ENCODE measurements around the gene KCNIP1.

KCNIP1 gene

DNA sequence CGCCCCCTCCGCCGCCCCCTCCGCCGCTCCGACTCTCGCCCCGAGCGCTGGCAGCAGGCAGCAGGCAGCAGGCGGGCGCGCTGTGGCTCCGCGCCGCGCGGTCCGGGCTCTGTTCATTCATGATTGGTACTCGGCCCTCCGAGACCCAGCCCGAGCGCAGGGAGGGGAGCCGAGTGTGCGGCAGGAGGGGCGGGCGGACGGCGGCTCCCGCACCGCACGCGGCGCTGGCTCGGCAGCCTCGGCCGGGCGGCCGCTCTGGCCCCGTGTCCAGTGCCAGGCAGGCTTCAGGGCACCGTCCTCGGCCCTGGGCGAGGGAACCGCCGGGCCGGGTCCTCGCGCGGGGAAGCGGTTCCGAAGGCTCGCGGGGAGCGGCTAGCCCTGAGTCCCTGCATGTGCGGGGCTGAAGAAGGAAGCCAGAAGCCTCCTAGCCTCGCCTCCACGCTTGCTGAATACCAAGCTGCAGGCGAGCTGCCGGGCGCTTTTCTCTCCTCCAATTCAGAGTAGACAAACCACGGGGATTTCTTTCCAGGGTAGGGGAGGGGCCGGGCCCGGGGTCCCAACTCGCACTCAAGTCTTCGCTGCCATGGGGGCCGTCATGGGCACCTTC is at the start of gene KCNIP1:
KCNIP1 (plus strand) TSS at position 31 of the 607 bp plus-strand sequence.
- DNase-seq (ENCODE audit: low read depth), result no peak

DNA sequence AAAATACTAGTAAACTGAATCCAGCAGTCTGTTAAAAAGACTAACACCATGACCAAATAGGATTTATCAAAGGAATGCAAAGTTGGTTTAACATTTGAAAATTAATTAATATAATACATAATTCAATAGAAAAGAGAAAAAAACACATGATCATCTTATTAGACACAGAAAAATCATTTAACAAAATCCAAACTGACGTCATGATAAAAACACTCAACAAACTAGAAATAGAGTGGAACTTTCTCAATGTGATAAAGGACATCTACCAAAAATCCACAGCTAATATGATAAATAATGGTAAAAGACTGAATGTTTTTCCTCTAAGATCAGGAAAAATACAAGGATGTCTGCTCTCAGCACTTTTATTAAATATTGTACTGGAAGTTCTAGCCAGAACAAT is 40.4 kb upstream of the KCNIP1 start:
- no peak for DNase-seq (ENCODE audit: low read depth)

GRCh38 chr5:170464280-170465127 is 39.3 kb upstream of the KCNIP1 start:
- no peak for DNase-seq (ENCODE audit: low read depth)

DNA sequence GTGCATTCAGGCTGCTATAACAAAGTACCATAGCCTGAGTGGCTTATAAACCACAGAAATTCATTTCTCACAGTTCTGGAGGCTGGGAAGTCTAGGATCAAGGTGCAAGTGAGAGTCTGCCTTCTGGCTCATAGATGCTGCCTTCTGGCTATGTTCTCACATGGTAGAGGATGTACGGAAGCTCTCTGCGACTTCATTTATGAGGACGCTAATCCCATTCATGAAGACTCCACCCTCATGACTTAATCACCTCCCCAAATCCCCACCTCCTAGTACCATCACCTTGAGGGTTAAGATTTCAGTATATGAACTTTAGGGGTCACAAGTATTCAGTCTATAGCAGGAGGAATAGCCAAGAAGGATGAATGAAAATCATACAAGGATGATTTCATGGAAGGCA is 37.3 kb upstream of the KCNIP1 start:
- DNase-seq (ENCODE audit: low read depth), result no peak

- DNase-seq (ENCODE audit: low read depth), result no peak
Measured at GRCh38 chr5:170466988-170467707, 36.7 kb upstream of the KCNIP1 start.

DNA sequence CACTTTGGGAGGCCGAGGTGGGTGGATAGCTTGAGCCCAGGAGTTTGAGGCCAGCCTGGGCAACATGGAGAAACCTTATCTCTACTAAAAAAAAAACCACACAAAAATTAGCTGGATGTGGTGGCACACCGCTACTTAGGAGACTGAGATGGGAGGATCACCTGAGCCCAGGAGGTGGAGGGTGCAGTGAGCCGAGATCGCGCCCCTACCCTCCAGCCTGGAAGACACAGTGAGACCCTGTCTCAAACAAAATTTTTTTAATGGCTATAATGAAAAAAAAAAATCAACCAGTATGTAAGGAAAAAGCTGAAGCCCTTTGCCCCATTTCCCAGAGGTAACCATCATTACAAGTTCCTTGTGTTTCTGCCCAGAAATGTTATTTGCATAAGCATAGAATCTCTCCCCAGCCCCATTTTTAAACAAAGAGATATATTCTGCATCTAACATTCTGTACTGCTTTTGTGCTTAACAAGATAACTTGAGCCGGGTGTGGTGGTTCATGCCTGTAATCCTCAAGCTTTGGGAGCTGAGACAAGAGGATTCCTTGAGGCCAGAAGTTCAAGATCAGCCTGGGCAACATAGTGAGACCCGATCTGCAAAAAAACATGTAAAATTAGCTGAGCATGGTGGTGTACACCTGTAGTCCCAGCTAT is 35.1 kb upstream of the KCNIP1 start:
- no peak for DNase-seq (ENCODE audit: low read depth)

DNA sequence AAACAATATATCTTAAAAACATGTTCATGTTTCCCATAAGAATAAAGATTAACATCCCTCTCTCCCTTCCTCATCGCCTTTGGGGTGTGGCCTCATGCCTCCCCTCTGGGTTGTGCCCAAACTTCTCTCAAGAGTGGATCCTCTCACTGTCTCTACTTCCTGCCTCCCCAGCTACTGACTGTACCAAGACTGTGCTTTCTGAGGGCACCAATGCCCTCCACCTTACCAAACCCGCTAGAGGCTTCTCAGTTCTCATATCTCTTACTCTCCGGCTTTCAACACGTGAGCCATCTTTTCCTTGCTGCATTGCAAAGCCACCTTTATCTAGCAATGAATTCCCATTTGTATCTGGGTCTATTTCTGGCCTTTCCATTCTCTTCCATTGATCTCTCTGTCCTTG is 34.4 kb upstream of the KCNIP1 start:
- DNase-seq (ENCODE audit: low read depth), result no peak

GRCh38 chr5:170470275-170470674 is 33.5 kb upstream of the KCNIP1 start:
- no peak for DNase-seq (ENCODE audit: low read depth)

DNA sequence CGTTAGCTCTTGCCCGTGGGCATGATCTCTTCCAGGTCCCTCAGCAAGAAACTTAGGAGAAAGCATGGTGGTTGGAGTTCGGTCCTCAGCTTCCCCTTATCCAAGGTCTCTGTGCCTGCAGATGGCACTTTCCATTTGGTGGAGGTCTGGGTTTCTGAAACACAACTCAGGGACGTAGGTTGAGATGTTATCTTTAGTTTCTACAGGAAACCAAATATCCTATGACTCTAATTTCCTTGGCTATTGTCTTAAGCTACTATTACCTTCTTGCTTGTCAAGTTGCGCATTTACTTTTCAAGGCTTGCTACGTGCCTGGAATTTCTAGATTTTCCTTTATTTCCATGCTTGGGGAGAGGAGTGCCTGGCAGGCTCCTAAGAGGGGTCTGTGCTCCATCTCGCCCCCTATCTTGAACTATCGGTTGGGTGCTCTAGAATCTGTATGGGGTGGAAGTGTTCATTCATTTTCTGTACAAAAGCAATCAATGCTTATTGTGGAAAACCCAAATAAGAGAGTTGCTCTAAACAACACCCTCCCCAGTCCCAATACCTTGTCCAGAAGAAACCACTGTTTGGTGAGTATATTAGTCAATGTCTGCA is 32.9 kb upstream of the KCNIP1 start:
- no peak for DNase-seq (ENCODE audit: low read depth)

DNA sequence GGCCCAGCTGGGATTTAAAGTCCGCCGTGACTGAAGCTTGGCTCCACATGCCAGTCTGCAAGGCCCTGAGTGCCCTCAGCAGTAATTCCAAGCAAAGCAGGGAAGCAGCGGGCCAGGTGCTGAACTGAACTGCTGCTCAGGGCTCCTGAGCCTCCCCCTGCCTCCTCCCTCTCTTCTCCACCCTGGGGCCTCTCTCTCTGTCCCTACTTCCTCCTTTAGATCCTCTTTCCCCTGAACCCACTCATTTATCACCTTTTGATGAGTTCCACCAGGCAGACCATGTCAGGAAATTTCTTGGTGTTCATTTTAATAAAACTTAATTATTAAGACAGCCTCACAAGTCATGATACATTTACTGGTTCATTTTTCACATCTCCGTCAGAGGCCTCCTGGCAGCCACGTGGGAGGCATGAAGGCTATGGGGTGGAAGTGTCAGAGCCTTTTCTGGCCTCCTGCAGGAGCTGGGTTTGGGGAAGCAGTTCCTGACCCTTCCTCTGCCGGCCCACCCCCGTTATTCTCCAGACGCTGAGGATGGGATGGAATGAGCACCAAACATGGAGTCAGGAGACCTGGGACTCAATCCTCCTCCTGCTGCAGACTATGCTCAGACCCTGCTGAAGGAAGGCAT is 32.2 kb upstream of the KCNIP1 start:
- no peak for DNase-seq (ENCODE audit: low read depth)

DNA sequence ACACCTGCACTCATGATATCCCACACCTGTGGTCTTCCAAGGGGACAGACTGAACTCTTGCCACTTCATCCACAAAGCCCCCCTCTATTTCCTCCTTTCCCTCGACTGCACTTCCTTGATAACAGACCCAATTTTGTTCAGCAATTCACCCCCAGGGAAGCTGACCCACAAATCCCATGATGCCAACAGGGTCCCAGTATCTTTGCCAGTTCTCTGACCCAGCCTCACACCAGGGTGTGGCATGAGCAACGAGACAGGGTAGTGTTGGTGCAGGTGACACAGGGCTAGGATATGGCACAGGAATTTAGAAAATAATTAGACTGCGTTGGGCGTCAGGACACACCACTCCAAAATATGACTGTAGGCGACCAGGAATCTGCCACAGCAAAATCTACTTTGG is 30.2 kb upstream of the KCNIP1 start:
- DNase-seq (ENCODE audit: low read depth), result no peak

DNA sequence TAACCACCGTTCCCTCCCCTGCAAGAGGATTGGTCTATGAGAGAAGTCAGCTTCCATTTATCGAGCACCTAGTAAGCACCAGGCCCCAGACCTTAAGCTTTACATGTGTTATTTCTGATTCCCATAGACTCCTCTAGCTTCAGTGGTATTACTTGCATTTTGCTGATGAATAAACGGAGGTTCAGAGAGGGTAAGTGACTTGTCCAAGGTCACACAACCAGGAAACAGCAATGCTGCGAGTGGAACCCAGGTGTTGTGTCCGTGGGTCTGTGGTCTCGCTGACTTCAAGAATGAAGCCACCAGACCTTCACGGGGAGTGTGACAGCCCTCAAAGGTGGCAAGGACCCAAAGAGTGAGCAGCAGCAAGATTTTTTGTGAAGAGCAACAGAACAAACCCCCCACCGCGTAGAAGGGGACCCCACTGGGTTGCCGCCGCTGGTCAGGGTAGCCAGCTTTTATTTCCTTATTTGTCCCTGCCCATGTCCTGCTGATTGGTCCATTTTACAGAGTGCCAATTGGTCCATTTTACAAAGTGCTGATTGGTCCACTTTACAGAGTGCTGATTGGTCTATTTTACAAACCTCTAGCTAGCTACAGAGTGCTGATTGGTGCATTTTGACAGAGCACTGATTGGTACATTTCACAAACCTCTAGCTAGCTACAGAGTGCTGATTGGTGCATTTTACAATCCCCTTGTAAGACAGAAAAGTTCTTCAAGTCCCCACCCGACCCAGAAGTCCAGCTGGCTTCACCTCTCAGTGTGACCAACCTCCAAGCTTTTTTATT is 29.1 kb upstream of the KCNIP1 start:
- DNase-seq (ENCODE audit: low read depth), result no peak

DNA sequence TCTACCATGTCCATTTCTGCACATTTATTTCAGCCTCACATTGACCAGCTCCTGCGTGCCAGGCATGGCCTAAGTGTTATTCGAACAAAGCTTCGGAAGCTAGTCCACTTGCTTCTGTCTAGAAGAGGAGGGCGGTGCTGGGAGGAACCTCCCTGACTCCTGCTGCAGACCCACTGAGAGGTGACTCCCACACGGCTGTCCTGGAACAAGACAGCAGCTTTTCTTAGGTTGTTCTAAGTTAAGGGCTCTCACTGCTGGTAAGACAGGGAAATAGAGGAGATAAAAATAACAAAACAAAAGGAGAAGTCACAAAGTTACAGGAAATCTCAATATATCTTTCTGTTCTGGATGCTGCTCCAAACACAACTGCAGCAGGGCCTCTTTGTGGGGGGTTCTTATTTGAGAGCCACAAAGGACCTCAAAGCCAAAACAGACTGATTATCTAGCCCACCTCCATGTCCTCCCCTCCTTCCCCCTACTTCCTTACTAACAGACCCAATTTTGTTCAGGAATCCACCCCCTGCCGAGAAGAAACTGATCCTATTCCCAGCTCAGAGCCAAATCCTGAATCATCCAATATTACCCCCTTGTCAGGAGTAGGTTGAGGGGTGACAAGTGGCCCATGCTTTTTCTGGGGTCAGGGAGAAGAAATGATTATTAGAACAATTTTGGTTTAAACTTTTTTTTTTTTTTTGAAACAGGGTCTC is 28.4 kb upstream of the KCNIP1 start:
- no peak for DNase-seq (ENCODE audit: low read depth)

GRCh38 chr5:170476704-170477103 is 27.1 kb upstream of the KCNIP1 start:
- DNase-seq (ENCODE audit: low read depth), result no peak

DNA sequence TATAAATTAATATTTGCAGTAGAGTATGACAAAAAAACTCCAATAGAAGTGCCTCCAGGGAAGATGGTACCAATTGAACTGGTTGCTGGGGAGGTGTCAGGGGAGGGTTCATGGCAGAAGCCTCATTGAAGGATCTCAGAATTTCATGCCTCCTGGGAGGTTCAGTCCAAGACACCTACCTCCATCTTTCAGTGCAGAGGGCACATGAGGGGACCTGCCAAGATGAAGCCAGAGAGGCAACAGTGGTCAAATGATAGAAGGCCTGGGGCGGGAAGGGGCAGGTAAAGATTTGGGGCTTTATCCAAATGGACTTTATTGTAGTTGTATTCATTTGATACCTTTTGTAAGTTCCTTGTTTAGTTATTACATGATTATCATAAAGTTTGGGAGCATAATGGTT is 25.9 kb upstream of the KCNIP1 start:
- DNase-seq (ENCODE audit: low read depth), result no peak

- no peak for DNase-seq (ENCODE audit: low read depth)
Measured at GRCh38 chr5:170478306-170478705, 25.5 kb upstream of the KCNIP1 start.

DNA sequence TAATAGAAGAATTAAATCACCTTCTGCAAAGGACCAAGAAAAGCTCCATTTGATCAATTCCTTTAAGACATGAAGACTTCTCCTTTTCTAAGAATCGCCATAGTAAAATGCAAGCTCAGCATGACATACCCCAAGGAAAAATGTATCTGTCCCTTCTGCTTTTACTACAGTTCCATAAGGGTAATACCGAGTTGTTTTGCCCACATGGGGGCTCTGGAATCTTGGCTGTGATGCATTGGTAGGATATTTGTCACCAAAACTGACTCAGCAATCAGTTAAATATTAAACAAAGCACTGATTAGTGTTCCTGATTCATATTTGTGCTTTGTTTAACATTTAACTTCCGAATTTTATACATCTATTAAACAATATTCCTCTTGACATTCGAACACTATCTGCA is 24.3 kb upstream of the KCNIP1 start:
- DNase-seq (ENCODE audit: low read depth), result no peak

DNA sequence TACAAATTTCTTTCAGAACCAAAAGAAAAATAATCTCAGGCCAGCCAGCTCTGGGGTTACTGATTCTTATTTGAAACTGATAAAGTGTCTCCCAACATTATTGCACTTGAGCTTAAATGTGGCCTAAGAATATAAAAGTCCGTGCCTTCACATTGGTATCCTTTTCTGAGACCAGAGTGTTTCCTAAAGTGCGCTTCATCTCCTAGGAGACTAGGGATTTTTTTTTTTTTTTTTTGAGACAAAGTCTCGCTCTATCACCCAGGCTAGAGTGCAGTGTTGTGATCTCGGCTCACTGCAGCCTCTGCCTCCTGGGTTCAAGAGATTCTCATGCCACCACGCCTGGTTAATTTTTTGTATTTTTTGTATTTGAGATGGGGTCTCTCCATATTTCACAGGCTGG is 23.6 kb upstream of the KCNIP1 start:
- no peak for DNase-seq (ENCODE audit: low read depth)

DNA sequence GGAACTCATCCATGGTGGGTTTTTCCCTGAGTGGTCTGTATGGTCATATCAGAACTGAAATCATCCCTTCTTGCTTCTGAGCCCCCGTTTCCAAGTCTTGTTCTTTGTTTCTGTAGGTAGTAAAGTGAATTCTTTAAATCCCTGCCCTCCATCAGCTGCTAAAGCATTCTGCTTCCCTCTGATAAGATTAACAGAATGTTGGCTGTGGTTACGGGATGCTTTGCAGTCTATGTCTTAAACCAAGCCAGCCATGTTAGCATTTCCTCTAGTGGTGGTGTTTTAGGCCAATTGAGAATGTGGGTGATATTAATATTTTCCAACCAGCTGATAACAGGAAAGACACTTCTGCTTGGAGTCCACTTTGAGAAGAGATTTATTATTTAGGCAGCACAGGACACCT is 22.0 kb upstream of the KCNIP1 start:
- DNase-seq (ENCODE audit: low read depth), result no peak

GRCh38 chr5:170482511-170482910 is 21.3 kb upstream of the KCNIP1 start:
- DNase-seq (ENCODE audit: low read depth), result no peak
